ENCODE measurements around the gene CDH13. TPM values are rescaled to one million over a fixed set of nuclear protein-coding genes. Genes with fewer than 3 reads are reported as not detected.

The CDH13 gene
- polyA plus RNA-seq, 1 donor from 2014 or later: 3.2 TPM

GRCh38 chr16:83220066-83220465 lies 593.3 kb downstream of the CDH13 start:
- H3F3A ChIP-seq (ENCODE audit: insufficient read depth, low read length, poor library complexity, severe bottlenecking): no peaks in the 10 kb centered on the region
- no peaks in the 10 kb centered on the region for H4K20me1 ChIP-seq (ENCODE audit: insufficient read depth)
- H3K27ac ChIP-seq (ENCODE audit: low read length): no peak overlapping the region
- H2AFZ ChIP-seq (ENCODE audit: low read depth, low read length): no peak overlapping the region
- H3K4me3 ChIP-seq (ENCODE audit: low read length): no peak overlapping the region
- H3K4me2 ChIP-seq (ENCODE audit: low read length): no peak overlapping the region
- no peaks in the 10 kb centered on the region for H3K9me3 ChIP-seq (ENCODE audit: low read length)
- H3K9me2 ChIP-seq (ENCODE audit: insufficient read depth, low read length): no peaks in the 10 kb centered on the region
- no peaks in the 10 kb centered on the region for H3K27me3 ChIP-seq (ENCODE audit: insufficient read depth, low read depth, low read length)
- TF ChIP-seq TAF1 (IDR thresholded peaks at IDR 0.05; ENCODE audit: low read depth): no peak
- no peak for TF ChIP-seq RAD21 (conservative IDR thresholded peaks at IDR 0.05)
- TF ChIP-seq CTCF (IDR thresholded peaks at IDR 0.05; ENCODE audit: poor library complexity, severe bottlenecking): no peak
- no peak for TF ChIP-seq POLR2AphosphoS5 (IDR thresholded peaks at IDR 0.05)
- no peak for TF ChIP-seq EP300 (conservative IDR thresholded peaks at IDR 0.05; ENCODE audit: poor library complexity, severe bottlenecking)
- TF ChIP-seq SMC3 (conservative IDR thresholded peaks at IDR 0.05; ENCODE audit: poor library complexity): no peak
- TF ChIP-seq MXI1 (conservative IDR thresholded peaks at IDR 0.05; ENCODE audit: poor library complexity, severe bottlenecking): no peak
- no peaks in the 10 kb centered on the region for H3K79me2 ChIP-seq (replicated peaks; ENCODE audit: insufficient read depth, low read length)
- no peaks in the 10 kb centered on the region for H3K36me3 ChIP-seq (ENCODE audit: insufficient read depth, low read length)
- H3K9ac ChIP-seq (ENCODE audit: low read length): no peak overlapping the region

GRCh38 chr16:83224642-83225041 lies 597.9 kb downstream of the CDH13 start:
- H3K36me3 ChIP-seq (ENCODE audit: insufficient read depth, low read length): no peaks in the 10 kb centered on the region
- H3K9me2 ChIP-seq (ENCODE audit: insufficient read depth, low read length): no peaks in the 10 kb centered on the region
- no peaks in the 10 kb centered on the region for H3K27me3 ChIP-seq (ENCODE audit: insufficient read depth, low read depth, low read length)
- no peaks in the 10 kb centered on the region for H4K20me1 ChIP-seq (ENCODE audit: insufficient read depth)
- H3K79me2 ChIP-seq (replicated peaks; ENCODE audit: insufficient read depth, low read length): no peaks in the 10 kb centered on the region
- no peak overlapping the region for H3K9ac ChIP-seq (ENCODE audit: low read length)
- H2AFZ ChIP-seq (ENCODE audit: low read depth, low read length): no peak overlapping the region
- H3K27ac ChIP-seq (ENCODE audit: low read length): no peak overlapping the region
- H3F3A ChIP-seq (ENCODE audit: insufficient read depth, low read length, poor library complexity, severe bottlenecking): no peaks in the 10 kb centered on the region
- H3K4me2 ChIP-seq (ENCODE audit: low read length): no peak overlapping the region
- no peaks in the 10 kb centered on the region for H3K9me3 ChIP-seq (ENCODE audit: low read length)
- no peak overlapping the region for H3K4me3 ChIP-seq (ENCODE audit: low read length)
- TF ChIP-seq EZH2 (IDR thresholded peaks at IDR 0.05; ENCODE audit: borderline replicate concordance, insufficient read depth, low read length, poor library complexity, severe bottlenecking) (no peak), MXI1 (conservative IDR thresholded peaks at IDR 0.05; ENCODE audit: poor library complexity, severe bottlenecking) (no peak), REST (IDR thresholded peaks at IDR 0.05; ENCODE audit: borderline replicate concordance) (no peak), RAD21 (conservative IDR thresholded peaks at IDR 0.05) (no peak), POLR2AphosphoS5 (IDR thresholded peaks at IDR 0.05) (no peak), TAF1 (IDR thresholded peaks at IDR 0.05; ENCODE audit: low read depth) (no peak), EP300 (conservative IDR thresholded peaks at IDR 0.05; ENCODE audit: poor library complexity, severe bottlenecking) (no peak), SMC3 (conservative IDR thresholded peaks at IDR 0.05; ENCODE audit: poor library complexity) (no peak), CTCF (IDR thresholded peaks at IDR 0.05; ENCODE audit: poor library complexity, severe bottlenecking) (no peak)

Measured in neural cell (in vitro differentiated cells).